Stimulated activated CD4-positive, alpha-beta T cell treated with anti-CD3 and anti-CD28 coated beads, Interleukin-4, amount 100 ng/mL, for 24 hours (primary cell): ENCODE results near the gene KRTAP10-3.
"Not testable (repeated sequence)": the region's sequence is repeated elsewhere in the genome, so short reads cannot be mapped to it uniquely, and the experiment has no call there.

ENCODE experiments used
- DNase-seq: peaks from one replicate; pipeline ENCODE4 v3.0.0-alpha.2; 2020

Gene KRTAP10-3

GRCh38 chr21:44589586-44590305 is 31.2 kb upstream of the KRTAP10-3 start:
- DNase-seq: no peak

GRCh38 chr21:44589094-44589493 is 30.5 kb upstream of the KRTAP10-3 start:
- DNase-seq: no peak

GRCh38 chr21:44585892-44586291 is 27.3 kb upstream of the KRTAP10-3 start:
- no peak for DNase-seq

DNA sequence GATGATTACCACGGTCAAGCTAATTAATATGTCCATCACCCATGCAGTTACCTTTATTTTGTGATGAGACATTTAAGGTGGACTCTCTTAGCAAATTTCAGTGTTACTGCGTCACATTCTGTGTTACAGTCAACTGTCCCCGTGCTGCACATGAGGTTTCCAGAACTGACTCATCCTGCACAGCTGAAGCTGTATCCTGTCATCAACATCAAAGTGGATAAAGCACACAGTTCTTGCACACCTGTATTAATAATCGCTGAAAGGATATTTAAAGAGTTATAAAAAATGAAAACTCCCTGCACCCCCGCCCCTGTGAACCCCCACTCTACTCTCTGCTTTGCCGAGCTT is 25.2 kb upstream of the KRTAP10-3 start:
- DNase-seq: peak; percentile 43

- DNase-seq: no peak
Measured at GRCh38 chr21:44583089-44583799, 24.6 kb upstream of the KRTAP10-3 start.

DNA sequence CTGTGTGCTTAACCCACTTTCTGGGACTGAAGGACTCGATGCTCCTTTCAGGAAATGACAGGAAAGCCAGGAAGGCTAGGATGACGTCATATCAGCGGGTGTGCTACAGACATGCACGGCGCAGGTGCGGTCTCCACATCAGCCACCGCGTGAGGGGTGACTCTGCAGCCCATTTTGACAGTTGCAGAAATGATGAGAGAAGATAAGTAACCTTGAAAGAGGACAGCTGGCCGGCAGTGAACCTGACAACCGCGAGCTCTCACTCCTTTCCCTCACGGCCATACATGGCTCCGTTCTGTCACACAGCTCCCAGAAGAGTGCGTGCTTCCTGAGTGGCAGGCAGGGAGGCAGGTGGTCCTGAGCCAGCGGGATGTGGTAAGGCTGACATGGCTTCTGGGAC is 23.5 kb upstream of the KRTAP10-3 start:
- no peak for DNase-seq

DNA sequence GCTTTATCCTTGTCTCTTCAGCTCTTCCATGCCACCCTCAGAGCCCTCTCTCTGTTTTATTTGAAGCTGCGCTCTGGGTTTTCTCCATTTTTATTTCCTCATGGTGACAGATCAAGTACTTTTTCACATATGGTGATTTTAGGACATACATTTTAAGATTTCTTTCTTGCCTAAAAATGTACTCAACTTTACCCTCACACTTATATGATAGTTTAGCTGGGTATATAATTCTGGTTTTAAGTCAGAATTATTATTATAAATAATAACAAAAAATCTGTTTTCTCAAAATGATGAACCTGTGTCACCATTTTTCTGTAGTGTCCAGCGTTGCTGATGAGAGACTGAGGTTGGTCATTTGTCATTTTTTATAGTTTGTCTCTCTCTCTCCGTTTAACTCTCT is 22.6 kb upstream of the KRTAP10-3 start:
- DNase-seq: no peak

DNA sequence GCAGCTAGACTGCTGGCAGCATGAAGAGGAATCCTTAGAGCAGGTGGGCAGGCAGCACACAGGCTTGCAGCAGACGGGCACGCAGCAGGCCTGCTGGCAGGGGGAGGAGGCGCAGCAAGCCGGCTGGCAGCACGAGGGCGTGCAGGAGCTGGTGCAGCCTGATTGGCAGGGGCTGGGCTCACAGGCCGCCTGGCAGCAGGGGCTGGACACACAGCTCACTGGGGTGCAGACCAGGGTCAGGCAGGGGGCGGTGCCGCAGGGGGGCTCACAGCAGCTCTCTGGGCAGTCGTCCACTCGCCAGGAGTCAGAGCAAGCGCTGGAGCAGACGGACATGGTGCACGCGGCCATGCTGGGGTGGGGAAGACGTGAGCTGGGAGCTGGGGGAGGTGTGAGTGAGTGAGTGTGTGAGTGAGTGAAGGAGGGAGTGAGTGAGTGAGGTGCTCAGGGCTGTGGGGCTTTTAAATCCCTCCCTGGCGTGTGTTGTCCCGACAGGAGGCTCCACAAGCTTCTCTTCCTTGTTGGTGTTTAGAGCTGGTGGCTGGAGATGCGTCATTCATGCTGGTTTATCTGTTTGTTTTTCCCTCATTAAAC is 21.7 kb upstream of the KRTAP10-3 start, which contains the start of gene KRTAP10-5:
Gene KRTAP10-5, minus strand, starts transcription at position 374 of the 591 bp plus-strand sequence. Its CDS starts 26 bp downstream, at position 348.
- DNase-seq: not testable (repeated sequence)

DNA sequence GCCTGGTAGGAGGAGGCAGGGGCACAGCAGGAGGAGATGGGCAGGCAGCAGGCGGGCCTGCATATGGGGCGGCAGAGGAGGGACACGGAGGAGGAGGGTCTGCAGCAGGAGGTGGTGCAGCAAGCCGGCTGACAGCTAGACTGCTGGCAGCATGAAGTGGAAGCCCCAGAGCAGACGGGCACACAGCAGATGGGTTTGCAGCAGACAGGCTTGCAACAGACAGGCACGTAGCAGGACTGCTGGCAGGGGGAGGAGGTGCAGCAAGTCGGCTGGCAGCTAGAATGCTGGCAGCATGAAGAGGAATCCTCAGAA is 21.2 kb upstream of the KRTAP10-3 start:
- DNase-seq: no peak

- no peak for DNase-seq
Measured at GRCh38 chr21:44579056-44579832, 20.6 kb upstream of the KRTAP10-3 start.

DNA sequence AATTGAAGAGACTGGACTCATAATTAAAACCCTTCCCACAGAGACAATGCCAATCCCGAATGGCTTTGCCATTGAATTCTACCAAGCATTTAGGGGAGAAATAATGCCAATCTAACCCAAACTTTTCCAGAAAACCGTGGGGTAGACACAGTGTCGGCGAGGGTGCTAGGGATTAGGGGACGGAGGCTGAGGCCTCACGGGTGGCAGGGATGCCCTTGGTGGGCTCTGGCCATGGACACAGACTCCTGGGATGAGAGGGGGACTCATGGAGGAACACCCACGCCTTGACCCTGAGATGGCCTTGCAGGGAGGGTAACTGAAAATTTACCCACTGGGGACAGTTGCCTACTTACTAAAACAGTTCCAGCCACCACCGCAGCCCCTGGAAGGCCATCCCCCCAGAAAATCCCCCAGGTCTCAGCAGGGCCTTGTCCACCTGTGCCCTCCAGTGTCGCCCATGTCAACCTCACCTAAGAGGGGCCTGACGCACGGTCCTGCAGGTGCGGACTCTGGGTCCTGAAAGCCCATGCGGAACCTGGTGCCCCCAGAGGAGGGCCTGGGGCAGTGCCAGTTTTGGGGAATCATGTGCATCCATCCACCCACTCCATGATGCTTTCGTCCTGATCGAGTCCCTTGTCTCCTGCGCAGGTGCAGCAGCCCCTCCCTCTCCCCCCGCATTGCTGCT is 19.9 kb upstream of the KRTAP10-3 start:
- no peak for DNase-seq

DNA sequence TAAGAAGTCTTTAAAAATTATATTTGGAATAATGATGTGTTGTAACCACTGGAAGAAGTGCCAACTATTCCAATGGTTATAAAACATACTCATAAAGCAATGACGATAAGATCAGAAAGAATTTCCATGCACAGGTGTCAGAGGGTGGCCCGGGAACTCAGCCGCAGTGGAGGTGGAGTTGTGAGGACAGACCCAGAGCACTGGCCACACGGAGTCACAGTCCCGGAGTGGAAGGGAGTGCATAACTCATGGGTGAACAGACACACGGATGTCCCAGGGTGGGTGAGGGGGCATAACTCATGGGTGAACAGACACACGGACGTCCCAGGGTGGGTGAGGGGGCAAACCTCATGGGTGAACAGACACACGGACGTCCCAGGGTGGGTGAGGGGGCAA is 17.4 kb upstream of the KRTAP10-3 start:
- DNase-seq: no peak

DNA sequence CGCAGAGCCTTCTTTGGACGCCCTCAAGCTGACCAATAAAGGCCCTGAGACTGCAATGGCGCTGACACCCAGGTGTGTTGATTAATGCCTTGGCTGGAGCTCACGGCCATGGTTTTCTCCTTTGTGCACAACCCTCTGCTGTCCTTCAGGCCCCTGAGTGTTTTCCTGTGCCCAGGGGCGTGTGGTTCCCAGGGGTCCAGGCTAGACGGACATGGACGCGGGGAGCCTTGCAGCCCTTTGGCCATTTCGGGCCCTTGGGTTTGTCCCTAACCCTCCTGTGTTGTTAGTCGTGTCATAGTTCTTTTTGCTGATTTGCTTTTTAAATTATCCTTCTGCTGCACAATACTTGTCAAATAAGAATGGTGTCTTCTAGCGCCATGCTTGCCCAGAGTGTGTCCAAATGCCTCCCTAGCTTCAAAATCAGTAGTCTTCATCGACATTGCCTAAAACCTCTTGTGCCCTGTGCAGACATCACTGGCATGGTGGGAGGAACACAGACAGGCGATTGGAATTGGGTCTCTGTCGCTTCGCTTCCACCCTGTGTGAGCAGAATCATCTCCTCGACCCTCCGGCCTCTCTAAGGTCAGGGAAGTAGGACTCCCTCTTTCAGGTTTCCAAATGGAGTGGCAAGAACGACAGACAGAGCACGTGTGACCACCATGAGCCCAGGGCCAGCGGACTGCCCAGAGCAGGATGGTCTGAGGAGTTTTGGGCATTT is 16.9 kb upstream of the KRTAP10-3 start:
- DNase-seq: no peak

DNA sequence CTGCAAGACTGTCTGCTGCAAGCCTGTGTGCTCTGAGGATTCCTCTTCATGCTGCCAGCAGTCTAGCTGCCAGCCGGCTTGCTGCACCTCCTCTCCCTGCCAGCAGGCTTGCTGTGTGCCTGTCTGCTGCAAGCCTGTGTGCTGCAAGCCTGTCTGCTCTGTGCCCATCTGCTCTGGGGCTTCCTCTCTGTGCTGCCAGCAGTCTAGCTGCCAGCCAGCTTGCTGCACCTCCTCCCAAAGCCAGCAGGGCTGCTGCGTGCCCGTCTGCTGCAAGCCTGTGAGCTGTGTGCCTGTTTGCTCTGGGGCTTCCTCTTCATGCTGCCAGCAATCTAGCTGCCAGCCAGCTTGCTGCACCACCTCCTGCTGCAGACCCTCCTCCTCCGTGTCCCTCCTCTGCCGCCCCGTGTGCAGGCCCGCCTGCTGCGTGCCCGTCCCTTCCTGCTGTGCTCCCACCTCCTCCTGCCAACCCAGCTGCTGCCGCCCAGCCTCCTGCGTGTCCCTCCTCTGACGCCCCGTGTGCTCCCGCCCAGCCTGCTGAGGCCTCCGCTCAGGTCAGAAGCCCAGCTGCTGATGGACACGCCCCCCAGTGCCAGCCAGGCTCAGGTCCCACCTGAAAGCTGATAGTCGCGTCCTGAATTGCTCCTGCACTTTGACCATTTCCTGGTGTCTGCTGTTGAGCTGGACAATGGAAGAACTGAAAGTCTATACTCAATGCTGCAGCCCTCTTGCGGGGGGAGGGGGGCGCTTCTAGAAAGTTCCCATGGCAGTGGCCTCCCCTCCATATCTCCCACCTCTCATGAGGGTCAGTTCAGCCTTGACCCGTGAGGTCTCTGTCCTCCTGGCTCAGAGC is 16.1 kb upstream of the KRTAP10-3 start:
- no peak for DNase-seq

DNA sequence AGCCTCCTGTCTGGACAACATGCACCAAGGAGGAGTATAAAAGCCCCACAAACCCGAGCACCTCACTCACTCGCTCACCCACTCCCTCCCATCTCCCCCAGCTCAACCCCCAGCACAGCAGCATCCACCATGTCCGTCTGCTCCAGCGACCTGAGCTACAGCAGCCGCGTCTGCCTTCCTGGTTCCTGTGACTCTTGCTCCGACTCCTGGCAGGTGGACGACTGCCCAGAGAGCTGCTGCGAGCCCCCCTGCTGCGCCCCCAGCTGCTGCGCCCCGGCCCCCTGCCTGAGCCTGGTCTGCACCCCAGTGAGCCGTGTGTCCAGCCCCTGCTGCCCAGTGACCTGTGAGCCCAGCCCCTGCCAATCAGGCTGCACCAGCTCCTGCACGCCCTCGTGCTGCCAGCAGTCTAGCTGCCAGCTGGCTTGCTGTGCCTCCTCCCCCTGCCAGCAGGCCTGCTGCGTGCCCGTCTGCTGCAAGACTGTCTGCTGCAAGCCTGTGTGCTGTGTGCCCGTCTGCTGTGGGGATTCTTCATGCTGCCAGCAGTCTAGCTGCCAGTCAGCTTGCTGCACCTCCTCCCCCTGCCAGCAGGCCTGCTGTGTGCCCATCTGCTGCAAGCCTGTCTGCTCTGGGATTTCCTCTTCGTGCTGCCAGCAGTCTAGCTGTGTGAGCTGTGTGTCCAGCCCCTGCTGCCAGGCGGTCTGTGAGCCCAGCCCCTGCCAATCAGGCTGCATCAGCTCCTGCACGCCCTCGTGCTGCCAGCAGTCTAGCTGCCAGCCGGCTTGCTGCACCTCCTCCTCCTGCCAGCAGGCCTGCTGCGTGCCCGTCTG is 15.2 kb upstream of the KRTAP10-3 start, which contains the start of gene KRTAP10-4:
Gene KRTAP10-4, plus strand, starts transcription at position 100 of the 827 bp plus-strand sequence. Its CDS starts 30 bp downstream, at position 130.
- DNase-seq: not testable (repeated sequence)

GRCh38 chr21:44572959-44573583 is 14.5 kb upstream of the KRTAP10-3 start:
- no peak for DNase-seq

DNA sequence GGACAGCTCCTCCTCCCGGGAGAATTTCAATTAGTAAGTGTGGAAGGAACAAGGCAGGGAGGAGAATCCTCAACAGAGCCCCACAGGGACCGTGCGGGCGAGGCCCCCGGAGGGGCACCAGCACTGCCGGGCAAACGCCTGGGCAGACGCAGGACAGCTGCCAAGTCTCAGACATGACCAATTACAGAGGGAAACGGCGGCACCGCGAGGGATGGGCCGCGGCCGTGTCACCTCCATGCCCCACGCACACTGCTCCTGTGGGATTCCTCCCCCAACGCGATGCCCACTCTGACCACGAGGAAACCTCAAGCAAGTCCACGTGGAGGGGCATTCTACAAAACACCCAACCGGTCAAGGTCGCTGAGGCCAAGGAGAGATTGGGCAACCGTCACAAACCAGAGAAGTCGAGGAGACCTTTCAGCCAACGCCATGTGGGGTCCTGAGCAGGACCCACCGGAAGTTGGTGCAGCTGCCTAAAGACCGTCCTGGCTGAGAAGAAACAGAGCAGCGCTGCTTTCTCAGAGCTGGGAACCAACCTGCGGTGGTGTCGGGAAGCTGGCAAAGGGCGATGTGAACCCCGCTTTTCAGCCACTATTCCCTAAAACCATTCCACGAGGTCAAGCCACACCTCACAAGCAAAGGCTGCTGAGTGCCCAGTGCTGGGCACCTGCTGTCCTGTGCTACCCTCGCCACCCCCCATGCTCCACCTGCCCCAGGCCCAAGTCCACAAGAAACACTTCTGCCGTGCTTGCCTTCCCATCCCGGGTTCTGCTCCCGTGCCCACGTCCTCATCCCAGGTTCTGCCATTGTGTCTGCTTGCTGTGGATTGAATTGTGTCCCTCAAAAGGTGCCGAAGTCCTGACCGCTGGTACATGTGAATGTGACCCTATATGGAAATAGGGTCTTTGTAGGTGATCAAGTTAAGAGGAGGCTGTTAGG is 13.5 kb upstream of the KRTAP10-3 start:
- no peak for DNase-seq

DNA sequence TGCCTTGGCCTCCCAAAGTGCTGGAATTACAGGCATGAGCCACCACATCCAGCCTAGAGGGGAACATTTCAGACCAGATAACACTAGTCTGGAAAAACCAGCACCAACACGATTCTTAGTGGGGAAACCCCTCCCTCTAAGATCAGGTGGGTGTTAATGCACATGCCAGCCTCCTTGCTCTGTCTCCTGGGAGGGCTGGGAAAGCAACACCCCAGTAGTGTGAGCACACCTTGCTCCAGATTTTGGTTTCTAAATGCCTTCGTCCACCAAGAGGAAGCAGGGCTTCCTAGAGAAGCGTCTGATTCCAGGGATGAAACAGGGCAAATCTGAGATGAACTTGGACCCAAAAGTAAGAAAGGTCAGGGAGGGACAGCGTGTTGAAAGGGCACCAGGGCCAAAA is 12.7 kb upstream of the KRTAP10-3 start:
- no peak for DNase-seq
